GF-D8 (cell line): Measurements from ENCODE around the gene TTC7B.

Experiments
- DNase-seq: peaks from one replicate; lab custom pipeline; 2025; lab: John Stamatoyannopoulos, UW

TTC7B gene

DNA sequence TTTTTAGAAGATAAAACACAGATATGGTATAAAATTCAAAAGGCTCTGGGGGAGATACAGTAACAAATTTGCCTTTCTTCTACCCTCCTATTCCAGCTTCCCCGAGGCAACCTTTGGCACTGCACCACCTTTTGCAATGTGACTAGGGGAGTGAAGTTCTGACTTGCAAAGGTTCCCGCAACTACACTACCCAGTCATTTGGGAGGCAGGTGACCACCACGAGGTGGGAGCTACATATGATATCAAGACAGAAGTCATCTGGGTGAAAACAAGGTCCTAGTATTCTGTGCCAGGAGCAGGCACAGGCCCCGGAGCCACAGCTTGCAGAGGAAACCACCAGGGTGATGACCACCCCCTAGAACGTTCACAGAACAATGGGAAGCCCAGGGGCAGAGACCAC is 141.5 kb downstream of the TTC7B start:
- DNase-seq: no peak

DNA sequence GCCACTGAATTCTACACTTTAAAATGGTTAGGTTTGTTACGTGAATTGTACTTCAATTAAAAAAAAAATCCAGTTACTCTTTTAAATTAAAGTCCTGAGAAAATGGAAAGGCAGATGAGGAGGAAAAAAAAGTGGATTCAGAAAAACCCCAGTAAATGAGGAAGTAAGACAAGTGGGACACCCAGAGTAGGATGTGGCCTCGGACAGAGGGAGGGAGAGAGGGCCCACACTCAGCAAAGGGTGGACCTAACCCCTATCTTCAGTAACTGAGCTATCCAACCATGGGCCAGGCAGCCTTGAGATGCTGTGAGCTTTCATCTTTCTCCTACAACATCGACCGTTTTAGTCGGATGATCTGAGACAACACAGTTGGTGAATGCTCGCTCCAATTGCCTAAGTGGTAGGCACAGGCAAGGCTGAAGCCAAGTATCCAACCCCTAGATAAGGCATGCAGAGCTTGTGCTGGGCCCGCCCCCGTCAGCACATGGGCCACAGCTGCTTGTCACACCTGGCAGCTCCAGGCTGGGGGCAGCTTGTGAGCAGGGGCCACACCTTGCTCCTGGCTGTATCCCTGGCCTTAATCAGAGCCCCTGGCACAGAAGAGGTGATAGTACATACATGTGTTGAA is 142.1 kb downstream of the TTC7B start:
- DNase-seq: no peak

DNA sequence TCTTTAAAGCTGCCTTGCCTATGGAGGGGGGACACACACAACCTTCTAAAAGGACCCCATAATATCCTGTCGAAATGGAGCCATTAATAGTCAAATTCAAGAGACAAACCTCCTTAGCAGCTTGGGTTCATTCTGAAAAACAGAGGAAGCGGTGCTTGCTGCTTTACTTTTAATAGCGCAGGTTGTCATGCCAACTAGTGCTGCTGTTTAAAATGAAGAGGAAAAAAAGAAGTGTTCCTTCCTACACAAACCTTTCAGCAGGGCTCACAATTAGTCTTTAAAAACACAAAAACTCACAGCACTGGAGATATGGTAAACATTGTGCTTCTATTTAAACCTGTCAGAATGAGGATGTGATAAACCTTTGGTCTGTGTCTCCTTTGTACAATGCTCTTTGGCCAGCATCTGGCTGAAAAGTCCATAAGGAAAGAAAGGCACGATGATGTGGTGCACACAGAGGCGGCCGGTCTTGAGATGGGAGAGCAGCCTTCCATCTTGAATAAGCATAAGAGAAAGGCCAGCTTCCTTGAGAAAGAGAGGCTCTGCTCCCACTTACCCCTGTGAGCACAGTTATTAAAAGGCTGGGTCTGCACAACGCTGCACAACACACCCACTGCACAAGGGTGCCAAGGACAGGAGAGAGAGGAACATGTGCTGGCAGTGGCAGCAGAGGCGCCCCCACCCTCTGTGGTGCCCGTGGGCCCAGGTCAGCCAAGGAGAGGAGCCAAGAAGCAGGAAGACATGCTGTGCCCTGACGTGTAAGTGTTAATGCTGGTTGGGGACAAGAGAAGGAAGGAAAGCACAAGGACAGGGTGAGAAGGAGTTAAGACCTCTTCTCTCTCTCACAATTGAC is 144.6 kb downstream of the TTC7B start:
- DNase-seq: no peak

DNA sequence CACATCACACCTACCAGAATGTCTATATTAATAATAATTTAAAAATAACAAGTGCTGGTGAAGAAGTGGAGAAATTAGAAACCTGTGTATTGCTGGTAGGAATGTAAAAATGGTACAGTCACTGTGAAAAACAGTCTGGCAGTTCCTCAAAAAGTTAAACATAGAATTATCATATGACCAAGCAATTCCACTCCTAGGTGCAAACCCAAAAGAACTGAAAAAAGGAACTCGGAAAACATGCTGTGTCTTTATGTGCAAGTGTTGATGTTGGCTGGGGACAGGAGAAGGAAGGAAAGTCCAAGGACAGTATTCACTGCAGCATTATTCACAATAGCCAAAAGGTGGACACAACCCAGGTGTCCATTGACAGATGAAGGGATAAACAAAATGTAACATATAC is 146.5 kb downstream of the TTC7B start:
- no peak for DNase-seq

DNA sequence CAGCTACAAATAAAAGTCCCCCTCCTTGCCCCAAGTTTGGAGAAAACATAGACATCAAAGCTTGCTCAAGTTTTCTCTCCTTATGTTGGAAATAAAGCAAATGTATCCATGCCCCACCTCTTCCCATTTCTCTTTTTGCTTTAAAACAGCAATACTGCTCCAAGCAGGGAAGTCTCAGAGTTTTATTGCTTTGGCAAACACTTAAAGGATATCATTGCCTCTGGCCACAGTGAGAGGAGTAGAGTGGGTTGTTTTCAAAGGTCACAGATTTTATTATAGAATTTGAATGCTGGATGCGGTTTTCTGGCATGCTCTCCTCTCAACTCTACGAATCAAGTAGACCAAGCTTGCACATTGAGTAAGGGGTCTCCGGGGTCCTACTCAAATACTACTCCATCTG is 149.7 kb downstream of the TTC7B start:
- DNase-seq: no peak

DNA sequence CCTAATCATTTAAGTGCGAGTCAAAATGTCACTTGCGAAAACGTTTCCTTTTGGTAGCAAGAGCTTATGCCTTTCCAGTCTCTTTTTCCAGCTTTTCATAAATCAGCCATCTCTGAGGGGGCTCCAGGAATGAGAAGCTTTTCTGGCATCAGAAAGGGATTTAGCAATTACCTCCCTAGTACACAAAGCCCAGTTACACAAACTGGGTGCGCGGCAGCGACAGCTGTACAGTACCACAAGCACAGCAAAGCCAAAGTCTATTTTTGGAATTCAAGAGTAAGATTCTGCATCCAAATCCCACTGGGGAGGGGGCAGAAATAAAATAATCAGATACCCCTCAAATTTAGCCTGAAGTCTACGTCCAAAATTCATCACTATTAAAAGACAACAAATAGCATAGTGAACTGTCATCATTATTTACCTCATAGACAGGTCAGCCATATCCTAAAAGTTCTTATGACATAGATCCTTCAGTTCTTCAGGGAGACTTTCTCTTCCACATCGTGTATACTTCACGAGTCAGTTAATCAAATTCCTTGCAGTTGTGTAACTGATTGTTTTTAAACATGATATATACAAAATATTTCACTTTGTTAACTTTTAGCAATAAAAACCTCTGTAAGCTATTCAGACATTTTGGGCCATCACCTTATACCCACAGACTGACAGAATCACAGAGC is 150.8 kb downstream of the TTC7B start:
- DNase-seq: no peak

DNA sequence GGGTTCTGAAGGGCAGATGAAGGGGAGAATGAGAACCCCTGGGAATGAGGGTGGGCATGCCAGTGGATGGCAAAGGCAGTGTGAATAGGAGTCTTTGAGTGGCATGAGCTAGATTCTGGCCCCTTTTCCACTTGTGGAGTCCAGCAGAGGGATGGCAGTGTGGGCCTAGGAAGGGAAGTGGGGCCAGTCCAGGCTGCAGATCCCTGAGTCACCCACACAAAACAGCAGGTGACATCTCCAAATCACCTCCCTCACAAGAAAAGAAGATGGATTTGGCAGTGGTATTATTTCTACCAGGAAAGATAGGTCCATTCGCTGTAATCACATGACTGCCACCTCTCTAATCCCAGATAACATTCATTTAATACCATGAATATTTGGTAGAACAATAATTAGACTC is 151.3 kb downstream of the TTC7B start:
- no peak for DNase-seq

DNA sequence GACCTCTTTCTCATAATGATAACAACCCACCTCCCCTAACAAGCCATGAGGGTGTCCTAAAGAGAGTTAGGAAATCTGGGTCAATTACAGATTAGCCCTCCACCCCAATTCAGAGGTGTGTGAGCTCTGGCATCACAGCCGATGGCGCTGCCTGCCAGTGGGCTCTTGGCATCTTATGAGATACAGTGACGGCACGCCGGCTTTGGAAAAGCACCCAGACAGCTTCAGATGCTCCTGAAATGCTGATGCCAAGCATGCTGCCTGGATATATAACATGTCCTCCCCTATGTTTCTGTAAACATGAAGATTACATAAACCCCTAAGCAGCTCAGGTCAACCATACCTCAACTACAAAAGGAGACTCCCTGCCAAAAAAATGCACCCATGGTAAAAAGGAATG is 152.6 kb downstream of the TTC7B start:
- DNase-seq: no peak

DNA sequence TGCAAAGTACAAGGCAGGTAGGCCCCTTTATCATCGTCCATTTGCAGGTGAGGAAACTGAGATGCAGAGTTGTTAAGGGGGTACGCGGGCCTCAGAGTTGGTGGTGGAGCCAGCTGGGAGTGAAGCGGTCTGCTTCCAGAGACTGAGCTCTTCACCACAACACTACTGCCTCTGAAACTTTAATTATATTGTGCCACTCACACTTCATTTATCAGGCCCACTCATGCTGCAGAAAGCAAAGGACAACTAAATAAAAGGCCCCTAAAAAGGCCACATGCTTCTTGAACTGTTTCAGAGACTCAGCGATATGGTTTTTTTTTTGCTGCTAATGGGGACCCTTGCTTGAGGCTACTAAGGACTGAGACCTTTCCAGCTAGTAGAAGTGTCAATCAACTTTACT is 153.1 kb downstream of the TTC7B start:
- DNase-seq: no peak

DNA sequence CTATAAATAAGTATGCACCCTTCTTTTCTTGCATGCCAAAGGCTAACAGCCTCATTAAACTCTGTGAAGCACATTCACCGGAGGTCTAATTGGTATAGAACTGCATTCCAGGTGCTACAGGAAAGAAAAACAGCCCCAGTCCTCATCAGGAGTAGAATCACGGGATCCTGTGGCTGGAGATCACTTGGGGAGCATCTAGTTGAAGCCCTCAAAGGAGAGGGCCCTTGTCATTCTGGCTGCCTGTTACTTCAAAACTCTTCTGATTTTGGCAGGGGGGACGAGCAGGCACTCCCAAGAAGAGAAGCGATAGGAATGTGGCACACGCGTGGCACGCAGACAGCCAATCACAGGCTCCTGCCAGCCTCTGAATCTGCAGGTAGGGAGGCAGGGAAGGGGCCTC is 154.4 kb downstream of the TTC7B start:
- DNase-seq: no peak

DNA sequence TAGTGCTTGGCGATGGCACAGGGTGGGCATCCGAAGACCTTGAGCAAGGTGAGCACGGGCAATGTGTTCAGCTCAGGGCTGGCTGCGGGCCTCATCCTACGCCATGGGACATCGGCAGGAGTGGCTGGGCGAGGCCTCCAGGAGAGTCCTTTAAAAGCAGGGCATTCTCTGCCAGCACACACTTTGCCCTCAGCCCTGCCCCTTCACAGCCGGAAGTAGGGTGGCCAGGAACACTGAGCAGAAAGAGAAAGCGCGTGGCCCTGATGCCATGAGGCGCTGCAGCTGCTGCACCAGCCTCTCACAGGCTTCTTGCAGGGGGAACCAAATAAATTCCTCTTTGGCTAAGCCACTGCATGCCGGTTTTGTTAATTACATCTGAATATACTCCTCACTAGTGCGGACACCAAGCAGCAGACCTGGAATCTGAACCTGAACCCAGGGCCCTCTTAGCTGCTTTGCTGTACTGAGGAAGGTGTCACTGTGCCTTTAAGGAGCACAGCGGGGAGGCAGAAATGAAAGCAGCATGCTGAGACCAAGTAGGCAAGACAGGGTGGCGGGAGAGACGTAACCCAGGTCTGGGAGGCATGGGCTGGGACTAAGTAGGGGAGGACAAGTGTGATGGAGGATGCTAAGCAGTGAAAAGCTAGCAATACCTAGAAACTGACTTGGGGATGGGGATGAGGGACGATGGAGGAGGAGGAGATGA is 155.2 kb downstream of the TTC7B start:
- DNase-seq: no peak

DNA sequence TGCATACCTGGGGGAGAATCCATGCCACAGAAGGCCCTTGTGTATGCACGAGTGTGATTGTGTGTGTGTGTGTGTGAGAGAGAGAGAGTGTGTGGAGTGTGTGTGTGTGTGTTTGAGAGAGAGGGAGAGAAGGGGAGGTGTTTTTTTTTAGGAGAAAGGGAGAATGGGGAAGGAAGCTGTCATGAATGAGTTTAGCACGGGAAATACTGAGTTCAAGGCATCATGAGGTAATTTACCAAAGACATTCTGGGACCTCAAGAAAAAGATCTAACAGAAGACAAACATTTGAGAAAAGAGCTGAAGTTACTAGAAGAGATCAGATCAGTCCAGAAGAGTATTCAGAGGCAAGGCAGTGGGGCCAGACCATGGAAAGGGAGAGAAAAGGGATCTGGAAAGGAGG is 157.1 kb downstream of the TTC7B start:
- DNase-seq: no peak

DNA sequence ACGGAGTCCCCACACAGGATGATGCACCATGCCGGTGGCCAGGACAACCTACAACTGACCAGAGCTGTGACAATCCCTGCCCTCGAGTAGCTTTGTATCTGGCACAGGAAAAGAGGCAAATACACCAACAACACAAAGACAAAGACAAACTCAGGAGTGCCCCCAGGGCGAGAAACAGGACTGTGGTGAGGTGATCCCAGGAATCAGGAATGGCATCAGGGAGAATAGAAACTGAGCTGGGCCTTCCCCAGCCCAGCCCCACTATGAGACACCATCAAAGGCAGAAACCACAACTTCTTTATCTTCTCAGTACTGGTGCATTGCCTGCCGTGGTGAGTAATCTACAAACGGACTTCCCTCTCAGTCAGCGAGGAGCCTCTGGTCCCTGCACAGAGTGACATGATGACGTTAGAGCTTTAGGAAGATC is 157.7 kb downstream of the TTC7B start:
- DNase-seq: no peak

DNA sequence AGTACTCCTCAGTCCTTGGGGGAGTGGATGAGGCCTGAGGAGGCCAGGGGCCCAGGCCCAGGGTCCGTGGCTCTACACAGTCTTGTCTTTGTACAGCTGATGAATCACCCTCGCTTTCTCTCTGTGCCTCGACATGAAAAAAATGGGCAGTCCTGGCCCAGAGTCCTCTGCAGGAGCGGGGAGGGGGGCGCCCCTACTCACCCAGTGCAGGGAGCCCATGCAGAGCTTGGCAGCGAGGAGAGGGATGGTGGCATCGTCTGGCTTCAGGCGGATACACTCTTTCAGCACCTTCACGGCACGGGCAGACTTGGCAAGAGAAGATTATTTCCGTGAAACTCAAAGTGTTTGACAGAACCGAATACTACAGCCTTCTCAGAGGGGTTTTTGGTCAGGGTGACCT is 159.3 kb downstream of the TTC7B start:
- no peak for DNase-seq

DNA sequence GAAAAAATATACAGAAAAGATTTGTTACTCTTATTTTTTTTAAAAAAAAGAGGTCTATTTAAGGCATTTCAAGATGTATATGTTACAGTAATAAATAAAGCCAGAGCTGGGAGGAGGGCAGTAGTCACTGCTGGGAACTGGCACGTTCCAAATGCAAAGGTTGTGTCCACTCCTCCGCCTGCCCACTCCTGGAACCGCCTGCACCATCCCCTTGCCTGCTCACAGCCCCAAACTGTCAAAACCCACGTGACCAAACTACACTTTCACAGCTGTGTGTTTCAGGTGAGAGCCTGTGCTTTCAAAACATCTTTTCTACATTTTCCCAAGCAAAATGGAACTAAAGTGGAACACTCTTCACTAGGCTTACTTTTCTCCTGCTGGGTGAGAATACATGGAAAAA is 160.4 kb downstream of the TTC7B start:
- DNase-seq: no peak

DNA sequence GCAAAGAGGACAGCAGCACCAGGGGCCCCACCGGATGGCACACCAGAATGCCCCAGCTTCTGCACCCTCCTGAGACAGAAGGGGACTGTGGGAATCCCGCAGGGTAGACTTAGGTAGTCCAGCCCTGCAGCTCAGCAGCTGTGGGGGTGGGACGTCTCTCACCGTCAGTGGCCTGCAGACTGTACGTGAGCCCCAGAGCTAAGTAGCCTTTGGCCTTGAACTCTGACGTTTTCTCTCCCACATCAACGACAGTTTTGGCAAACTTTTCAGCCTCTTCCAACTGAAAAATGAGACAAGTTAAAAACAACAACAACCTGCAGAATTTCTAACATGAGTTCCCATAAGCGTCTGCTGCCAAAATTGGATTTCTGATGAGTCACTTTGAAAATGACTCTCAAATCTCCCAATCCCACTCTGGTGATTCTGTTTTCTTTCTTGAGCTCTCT is 161.4 kb downstream of the TTC7B start:
- no peak for DNase-seq

DNA sequence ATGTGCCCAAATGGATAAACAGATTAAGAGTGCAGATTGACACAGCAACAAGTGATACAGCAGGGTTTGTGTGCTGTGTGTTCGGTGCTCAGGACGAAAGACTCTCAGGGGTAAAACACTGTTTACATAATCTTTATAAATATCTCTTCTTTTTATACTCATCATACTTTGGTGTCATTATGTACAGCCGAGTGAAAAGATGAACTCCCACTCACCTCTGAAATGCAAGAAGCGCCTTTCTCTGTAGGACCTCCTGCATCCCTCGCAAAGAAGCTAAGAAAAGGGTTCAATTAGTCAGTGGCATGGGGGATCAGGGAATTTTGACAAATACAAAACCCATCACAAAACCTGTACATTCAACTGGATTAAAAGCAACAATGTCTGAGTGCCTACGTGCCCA is 163.6 kb downstream of the TTC7B start:
- no peak for DNase-seq

DNA sequence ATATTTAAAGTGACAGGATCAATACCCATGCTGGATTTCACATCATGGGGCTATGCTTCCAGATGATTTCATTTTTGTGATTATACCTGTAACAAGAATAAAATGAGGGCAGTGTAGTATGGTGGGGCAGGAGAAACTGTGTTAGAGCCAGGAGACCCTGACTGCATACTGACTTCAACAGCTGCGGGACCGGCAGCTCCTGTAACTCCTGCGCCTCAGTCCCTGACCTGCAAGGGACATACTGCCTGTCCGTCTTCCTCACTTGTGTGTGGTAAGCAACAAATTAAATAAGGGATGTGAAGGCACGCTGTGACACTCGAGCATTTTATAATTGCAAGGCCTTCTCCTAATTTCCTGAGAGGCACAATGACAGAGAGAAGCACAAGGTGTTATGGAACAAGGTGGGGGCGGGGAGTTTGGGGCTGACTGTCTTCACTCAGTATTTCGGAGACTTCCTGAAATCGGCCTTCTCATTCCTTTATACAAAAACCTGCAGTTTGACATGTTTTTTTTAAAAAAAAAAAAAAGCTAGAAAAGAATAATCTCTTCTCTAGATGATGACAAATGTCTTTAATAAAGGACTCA is 164.2 kb downstream of the TTC7B start:
- DNase-seq: no peak

DNA sequence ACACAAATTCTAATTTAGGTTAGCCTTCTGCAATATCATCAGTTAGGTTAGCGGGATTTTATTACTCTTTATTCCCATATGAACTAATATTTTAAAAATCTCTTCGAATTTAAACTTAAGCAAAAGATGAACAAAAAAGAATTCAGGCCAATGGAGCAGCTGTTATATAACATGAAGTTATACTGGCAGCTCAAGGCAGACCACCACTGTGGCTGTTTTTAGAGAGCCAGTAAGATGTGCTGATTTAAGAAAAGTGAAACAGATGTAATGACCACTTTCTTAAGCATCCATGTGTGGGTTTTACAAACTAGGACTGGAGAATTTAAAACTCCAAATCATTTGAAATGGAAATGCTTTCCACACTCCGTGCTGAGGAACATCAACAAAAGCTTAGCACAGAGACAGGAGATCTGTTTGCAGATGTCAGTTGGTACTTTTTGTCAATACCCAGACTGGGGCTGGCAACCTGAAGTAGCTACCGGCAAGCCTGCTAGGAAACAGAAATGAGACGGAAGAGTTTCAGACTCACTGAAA is 164.9 kb downstream of the TTC7B start:
- no peak for DNase-seq

DNA sequence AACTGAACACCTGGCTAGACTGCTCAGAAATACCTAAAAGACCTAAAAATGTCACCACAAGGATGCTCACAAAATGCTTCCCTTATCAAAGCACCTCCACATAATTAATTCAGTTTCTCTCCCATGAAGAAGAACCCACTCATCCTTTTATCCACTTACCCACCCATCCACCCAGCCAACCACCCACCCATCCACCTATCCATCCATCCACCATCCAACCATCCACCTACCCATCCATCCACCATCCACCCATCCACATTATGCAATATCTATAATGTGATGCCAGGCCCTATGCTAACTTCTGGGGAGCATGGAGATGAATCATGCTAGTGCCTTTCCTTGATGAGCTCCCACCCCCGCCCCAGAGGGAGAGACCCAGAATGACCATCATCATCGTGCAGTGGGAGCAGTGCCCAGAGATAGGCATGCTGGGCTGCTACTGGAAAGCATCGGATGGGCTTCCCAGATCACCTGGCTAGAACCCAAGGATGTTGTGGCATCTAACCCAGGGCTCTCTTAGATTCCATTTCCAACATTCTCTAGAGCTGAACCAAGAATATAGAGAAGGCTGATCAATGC is 166.6 kb downstream of the TTC7B start:
- no peak for DNase-seq

DNA sequence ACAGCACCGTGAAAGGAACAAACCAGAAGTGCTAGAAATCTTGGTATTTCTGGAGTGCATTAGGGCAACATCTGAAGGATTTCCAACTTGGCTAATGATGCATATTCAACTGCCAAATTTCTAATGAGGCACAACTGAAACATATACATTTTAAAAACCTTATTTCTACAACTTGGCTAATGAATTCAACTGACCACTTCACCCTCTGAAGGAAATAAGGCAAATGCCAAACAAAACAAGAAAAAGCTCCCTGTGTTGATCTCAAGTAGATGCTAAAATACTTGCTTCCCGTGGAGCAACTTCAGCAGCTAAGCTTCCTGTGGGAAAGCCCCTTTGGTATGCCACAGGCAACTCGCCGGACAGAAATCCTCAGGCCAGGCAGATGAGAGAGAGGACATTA is 167.1 kb downstream of the TTC7B start:
- DNase-seq: no peak

DNA sequence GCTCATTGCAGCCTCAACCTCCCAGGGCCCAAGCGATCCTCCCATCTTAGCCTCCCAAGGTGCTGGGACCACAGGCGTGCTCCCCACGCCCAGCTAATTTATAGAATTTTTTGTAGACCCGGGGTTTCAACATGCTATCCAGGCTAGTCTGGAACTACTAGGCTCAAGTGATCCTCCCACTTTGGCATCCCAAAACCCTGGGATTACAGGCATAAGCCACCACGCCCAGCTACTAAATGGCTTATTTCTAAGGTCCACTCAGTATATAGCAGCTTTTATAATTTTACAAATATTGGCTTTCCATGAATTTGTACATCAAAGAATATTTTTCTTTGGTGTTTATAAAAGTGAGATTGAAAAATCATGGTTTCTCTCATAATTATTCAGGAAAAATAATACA is 167.8 kb downstream of the TTC7B start:
- DNase-seq: no peak
